Activated CD4-positive, alpha-beta T cell treated with anti-CD3 and anti-CD28 coated beads, Interleukin-2, Interleukin-6, amounts not matched to agents 100 ng/mL and 50 ng/mL, durations not matched to agents 16 hours and 8 hours (primary cell): ENCODE measurements around the gene KAT8.

Experiments used
- DNase-seq: peaks from one replicate; pipeline ENCODE4 v3.0.0-alpha.2; 2020

KAT8 gene

DNA sequence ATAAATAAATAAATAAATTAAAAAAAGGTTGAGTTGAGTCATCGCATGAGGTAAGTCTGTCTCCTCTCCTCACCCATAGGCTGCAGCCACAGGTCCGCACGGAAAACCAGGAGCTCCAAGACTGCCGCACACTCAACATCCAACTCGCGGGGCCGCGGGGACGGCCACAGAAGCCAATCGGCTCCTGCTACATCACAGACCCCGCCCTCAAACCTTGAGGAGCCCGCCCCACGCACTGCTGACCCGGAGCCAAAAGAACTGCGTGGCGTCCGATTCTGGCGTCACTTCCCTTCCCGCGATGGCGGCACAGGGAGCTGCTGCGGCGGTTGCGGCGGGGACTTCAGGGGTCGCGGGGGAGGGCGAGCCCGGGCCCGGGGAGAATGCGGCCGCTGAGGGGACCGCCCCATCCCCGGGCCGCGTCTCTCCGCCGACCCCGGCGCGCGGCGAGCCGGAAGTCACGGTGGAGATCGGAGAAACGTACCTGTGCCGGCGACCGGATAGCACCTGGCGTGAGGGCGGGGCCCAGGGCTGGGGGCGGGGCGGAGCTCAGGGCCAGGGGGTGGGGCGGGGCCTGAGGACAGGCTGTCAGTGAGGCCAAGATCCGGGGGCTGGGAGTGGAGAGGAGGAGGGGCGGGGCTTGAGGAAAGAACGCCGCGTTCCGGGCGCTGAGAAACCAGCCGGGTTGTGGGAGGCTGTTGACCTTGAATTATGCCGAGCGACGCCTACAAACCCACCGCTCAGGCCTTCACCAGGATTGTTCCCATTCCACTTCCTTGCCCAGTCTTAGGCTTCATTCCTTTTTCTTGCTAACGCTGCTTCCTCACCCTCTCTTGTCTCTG is at the start of gene KAT8:
Gene KAT8 (plus strand): TSS at position 281 of the 839 bp plus-strand sequence. CDS start 18 bp downstream, at position 299.
- peak; percentile 99 for DNase-seq

DNA sequence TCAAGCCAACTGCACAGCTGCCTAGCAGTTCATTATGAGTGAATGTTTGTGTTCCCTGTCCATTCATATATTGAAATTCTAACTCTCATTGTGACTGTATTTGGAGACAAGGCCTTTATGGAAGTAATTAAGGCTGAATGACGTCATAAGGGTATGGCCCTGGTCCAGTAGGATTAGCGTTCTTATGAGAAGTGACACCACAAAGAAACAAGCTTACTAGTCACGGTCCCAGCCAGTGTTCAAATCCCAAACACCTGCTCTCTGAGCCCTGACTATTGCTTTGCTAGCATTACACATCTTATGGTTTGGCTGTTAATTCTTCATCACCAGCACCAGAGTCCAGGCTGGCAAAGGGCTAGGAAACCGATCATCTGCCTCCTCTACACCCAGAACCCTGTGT is 45.6 kb upstream of the KAT8 start:
- peak; percentile 24 for DNase-seq

DNA sequence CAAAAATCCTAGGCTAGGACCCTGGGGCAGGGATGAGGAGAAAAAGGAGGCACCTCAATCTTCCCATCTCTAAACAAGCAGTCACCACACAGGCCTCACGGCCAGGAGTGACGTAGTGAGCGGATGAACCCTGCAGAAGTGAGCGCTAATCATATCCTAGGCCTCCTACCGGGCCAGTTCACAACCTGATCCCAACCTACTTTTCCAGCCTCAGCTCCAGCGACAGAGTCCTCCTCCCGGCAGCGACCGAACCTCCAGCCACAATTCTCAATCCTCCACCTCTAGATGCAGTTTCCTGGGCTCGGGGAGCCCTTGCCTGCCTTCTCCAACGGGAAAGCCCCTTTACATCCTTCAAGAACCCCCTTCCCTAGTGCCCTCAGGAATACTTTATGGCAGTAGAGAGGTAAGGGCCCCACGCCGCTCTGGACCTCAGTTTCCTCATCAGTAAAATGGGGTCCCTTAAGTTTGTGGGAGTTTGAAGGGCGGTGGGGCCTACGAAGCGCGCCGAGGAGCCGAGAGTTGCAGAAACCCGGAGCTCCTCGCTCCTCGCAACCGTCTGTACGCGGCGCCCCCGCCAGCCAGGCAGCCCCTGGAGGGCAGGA is 44.8 kb upstream of the KAT8 start:
- DNase-seq, result peak; percentile 64

DNA sequence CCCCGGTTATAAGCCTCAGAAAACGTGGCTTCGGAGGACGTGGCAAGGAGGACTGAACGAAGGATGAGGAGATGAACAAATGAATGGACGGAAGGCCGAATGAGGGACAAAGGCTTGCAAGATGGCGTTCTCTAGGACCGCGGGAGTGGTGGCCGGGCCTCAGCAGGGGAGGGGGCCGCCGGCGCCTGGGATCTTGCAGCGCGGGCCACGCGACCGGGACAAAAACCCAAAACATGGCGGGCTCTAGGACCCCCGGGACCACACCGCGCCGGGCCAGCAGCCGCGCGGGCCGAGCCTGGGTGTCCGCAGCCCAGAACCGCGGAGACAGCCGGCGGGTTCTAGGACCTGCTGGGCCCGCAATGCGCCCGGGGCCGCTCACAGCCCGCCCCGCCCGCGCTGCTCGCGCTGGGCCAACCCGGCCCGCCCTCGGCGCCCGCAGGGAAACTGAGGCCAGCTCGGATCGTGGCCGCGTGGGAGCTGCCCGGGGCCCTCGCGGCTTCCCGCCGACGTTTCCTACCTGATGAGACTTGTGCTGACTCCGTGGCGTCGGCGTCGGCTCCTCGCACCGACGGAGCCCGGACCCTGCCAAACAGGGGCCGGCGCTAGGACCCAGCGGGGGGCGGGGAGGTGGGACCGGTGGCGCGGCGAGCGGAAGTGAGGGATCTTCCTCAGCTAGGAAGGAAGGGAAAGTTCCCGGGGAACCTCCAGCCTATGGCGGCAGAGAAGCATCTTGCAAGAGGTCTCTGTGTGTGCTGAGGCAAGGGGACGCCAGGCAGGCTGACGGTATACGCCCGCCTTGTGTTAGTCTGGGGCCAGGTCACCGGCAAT is 44.1 kb upstream of the KAT8 start:
- peak; percentile 91 for DNase-seq

DNA sequence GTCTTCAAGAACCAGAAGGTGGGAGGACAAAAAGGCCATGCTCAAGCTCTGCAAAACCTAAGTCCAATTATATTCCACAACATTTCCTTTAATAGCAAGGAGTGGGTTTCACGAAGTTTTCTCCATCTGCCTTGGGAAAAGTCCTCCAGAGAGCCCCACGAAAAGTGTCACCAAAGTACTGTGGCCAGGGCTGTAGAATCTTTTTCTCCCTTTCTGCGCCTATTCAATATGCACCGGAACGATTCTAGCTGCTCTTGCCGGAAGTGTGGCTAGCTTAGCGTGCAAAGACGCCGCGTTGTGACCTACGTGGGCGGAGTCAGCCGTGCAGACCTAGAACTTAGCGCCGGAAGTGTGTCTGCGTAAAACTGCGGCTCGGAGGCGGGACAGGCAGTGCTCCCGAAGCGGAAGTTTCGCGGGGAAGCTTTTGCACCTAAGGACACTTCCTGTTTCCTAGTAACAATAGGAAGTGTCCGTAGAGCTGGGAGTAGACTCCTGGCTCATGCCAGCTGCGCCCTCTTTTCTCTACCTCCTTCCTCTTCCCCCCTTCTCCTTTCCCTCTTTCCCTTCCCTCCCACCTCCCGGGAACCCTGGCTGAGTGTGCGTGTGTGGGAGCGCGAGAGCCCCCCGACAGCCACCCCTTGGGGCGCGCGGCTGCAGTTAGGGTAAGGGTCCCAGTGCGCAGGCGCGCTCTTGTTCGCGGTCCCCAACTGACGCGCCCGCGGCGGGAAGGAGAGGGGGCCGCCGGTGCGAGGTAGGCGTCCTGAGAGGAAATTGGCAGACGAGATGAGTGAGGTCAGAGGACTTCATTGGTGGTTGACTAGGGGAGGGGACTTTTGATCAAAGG is 43.3 kb upstream of the KAT8 start, which contains the start of the genes ZNF646 and ZNF668:
Gene ZNF646 (plus strand): TSS at position 453 of the 844 bp plus-strand sequence. CDS start 1,903 bp downstream, outside the sequence.
Gene ZNF668 (minus strand): TSS at position 271 of the 844 bp plus-strand sequence. CDS start 9,781 bp downstream, outside the sequence.
- DNase-seq, result peak; percentile 99

DNA sequence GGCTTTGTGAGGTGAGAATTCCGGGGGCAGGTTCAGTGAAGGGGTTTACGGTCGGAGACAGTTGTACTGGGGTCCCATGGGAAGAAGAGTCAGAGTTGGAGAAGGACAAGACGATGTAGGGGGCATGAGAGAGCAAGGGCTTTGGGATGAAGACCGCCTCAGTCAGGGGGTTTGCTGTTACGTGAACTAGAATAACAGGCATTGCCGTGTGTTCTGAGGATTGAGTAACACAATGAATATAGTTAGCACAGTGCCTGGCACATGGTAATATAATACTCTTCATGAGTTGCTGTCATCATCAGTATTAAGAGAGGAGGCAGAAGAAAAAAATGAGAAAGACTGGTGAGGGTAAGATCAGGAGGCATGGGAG is 42.7 kb upstream of the KAT8 start:
- no peak for DNase-seq

DNA sequence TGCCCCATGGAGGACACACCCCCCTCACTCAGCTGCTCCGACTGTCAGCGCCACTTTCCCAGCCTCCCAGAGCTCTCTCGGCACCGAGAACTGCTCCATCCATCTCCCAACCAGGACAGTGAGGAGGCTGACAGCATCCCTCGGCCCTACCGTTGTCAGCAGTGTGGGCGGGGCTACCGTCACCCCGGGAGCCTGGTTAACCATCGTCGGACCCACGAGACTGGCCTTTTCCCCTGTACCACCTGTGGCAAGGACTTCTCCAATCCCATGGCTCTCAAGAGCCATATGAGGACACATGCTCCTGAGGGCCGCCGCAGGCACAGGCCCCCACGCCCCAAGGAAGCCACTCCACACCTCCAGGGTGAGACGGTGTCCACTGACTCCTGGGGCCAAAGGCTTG is 41.1 kb upstream of the KAT8 start:
- no peak for DNase-seq

DNA sequence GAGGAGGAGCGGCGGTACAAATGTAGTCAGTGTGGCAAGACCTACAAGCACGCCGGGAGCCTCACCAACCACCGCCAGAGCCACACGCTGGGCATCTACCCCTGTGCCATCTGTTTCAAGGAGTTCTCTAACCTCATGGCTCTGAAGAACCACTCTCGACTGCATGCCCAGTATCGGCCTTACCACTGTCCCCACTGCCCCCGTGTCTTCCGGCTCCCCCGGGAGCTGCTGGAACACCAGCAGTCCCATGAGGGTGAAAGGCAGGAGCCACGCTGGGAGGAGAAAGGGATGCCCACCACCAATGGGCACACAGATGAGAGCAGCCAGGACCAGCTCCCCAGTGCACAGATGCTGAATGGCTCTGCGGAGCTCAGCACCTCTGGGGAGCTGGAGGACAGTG is 40.4 kb upstream of the KAT8 start:
- DNase-seq, result no peak

DNA sequence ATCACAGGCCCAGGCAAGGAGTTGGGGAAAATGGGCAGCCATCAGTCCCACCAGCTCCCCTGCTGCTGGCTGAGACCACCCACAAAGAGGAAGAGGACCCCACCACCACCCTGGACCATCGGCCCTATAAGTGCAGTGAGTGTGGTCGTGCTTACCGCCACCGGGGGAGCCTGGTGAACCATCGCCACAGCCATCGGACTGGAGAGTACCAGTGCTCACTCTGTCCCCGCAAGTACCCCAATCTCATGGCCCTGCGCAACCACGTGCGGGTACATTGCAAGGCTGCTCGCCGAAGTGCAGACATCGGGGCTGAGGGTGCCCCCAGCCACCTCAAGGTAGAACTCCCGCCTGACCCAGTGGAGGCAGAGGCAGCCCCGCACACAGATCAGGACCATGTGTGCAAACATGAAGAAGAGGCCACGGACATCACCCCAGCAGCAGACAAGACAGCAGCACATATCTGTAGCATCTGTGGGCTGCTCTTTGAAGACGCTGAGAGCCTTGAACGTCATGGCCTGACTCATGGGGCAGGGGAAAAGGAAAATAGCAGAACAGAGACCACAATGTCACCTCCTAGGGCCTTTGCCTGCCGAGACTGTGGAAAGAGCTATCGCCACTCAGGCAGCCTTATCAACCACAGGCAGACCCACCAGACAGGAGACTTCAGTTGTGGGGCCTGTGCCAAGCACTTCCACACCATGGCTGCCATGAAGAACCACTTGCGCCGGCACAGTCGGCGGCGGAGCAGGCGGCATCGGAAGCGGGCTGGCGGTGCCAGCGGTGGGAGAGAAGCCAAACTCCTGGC is 39.7 kb upstream of the KAT8 start:
- no peak for DNase-seq

DNA sequence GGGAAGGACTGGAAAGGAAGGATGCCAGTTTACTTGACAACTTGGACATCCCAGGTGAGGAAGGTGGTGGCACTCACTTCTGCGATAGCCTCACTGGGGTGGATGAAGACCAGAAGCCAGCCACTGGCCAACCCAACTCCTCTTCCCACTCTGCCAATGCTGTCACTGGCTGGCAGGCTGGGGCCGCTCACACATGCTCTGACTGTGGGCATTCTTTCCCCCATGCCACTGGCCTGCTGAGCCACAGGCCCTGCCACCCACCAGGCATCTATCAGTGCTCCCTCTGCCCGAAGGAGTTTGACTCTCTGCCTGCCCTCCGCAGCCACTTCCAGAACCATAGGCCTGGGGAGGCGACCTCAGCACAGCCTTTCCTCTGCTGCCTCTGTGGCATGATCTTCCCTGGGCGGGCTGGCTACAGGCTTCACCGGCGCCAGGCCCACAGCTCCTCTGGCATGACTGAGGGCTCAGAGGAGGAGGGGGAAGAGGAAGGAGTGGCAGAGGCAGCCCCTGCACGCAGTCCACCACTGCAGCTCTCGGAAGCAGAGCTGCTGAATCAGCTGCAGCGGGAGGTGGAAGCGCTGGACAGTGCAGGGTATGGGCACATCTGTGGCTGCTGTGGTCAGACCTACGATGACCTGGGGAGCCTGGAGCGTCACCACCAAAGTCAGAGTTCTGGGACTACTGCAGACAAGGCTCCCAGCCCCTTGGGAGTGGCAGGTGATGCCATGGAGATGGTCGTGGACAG is 38.7 kb upstream of the KAT8 start:
- no peak for DNase-seq

DNA sequence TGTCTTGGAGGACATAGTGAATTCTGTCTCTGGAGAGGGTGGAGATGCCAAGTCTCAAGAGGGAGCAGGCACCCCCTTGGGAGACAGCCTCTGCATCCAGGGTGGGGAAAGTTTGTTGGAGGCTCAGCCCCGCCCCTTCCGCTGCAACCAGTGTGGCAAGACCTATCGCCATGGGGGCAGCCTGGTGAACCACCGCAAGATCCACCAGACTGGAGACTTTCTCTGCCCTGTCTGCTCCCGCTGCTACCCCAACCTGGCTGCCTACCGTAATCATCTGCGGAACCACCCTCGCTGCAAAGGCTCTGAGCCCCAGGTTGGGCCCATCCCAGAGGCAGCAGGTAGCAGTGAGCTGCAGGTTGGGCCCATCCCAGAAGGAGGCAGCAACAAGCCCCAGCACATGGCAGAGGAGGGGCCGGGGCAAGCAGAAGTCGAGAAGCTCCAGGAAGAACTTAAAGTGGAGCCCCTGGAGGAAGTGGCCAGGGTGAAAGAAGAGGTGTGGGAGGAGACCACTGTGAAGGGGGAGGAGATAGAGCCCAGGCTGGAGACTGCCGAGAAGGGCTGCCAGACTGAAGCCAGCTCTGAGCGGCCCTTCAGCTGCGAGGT is 38.0 kb upstream of the KAT8 start:
- DNase-seq, result no peak

DNA sequence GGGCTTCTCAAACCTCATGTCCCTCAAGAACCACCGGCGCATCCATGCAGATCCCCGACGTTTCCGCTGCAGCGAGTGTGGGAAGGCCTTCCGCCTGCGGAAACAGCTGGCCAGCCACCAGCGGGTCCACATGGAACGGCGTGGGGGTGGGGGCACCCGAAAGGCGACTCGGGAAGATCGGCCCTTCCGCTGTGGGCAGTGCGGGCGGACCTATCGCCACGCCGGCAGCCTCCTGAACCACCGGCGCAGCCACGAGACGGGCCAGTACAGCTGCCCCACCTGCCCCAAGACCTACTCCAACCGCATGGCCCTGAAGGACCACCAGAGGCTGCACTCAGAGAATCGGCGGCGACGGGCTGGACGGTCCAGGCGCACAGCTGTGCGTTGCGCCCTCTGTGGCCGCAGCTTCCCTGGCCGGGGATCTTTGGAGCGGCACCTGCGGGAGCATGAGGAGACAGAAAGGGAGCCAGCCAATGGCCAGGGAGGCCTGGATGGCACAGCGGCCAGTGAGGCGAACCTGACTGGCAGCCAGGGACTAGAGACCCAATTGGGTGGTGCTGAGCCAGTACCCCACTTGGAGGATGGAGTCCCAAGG is 37.3 kb upstream of the KAT8 start:
- no peak for DNase-seq

DNA sequence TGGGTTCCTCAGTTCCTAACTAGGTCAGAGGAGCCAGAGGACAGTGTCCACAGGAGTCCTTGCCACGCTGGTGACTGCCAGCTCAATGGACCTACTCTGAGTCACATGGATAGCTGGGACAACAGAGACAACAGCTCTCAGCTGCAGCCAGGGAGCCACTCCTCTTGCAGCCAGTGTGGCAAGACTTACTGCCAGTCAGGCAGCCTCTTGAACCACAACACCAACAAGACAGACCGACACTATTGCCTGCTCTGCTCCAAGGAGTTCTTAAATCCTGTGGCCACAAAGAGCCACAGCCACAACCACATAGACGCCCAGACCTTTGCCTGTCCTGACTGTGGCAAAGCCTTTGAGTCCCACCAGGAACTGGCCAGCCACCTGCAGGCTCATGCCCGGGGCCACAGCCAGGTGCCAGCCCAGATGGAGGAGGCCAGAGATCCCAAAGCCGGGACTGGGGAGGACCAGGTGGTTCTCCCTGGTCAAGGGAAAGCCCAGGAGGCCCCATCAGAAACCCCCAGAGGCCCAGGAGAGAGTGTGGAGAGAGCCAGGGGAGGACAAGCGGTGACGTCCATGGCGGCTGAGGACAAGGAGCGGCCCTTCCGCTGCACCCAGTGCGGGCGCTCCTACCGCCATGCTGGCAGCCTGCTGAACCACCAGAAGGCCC is 36.6 kb upstream of the KAT8 start:
- DNase-seq, result no peak

DNA sequence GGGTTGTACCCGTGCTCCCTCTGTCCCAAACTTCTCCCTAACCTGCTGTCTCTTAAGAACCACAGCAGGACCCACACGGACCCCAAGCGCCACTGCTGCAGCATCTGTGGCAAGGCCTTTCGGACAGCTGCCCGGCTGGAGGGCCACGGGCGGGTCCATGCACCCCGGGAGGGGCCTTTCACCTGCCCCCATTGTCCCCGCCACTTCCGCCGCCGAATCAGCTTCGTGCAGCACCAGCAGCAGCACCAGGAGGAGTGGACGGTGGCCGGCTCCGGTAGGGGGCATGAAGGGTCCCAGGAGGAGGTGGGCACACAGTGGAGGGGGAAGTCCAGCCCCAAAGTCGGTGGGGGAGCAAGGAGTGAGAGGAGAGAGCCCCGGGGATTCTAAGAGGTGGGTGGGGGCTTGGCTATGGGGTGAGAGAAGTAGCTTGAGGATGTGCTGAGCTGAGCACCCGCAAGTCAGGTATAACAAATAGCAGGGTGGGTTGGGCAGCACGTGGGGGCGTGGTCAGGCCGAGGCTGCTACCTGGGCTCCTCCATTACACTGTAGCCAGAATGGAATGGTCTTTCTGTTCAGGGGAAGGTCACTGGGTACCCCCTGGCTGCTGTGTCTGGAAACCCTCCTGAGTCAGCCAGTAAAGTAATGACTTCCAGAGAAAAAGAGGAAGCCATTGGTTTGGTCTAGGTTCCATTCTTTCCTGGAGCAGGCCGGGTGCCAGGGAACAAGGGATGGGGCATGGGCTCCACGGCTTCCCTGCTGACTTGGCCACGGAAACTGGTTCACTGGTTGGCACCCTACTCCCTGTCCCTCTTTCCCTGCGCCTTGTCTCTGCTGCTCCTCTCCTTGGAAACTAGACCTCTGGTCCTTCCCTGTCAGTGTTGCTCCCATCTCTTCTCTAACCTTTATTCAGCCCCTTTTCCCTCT is 35.8 kb upstream of the KAT8 start:
- no peak for DNase-seq

DNA sequence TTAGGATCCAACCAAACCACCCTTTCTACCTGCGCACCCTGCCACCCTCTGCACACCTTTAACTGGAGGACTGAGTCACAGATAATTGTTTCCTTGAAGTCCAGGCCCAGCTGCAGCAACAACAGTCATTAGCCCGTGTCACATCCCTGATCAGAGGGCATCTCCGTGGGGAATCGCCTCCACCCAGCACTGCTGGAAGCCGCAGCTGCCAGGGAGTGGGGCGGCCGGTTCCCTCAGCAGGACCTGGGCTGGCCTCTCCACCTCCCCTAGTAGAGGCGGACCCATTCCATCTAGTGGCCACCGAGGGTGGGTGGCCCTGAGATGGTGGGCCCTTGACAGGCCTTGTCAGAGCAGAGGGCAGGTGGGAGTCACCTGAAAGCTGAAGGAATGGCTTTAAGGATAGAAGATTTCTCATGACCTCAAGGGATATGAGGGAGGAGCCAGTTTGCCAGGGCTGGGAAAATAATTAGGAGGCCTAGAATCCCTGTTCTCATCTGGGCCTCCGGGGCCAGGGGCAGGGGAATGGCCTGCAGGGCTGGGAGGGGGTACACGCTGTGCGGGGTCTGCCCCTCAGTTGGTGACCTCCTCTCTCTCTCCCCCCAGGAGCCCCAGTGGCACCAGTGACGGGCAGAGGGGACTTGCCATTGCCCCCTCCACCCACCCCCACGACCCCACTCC is 35.0 kb upstream of the KAT8 start:
- no peak for DNase-seq

DNA sequence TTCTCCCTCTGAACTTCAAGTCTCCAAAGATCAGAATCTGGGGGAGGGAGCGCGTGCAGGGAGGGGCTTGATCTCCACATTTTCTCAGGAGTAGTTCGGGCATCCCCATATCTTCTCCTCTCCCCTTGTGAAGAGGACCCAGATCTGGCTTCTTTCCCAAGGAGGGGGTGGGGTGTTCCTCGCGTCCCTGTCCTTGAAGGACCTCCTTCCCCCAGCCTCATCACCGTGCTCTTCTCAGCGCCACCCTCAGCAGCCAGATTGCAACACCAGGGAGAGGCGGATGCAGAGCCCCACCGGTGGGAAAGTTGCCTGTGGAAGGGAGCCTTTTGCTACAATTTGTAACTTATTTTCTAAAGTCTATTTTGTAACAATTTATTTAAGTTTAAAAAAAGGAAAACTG is 34.4 kb upstream of the KAT8 start:
- no peak for DNase-seq

DNA sequence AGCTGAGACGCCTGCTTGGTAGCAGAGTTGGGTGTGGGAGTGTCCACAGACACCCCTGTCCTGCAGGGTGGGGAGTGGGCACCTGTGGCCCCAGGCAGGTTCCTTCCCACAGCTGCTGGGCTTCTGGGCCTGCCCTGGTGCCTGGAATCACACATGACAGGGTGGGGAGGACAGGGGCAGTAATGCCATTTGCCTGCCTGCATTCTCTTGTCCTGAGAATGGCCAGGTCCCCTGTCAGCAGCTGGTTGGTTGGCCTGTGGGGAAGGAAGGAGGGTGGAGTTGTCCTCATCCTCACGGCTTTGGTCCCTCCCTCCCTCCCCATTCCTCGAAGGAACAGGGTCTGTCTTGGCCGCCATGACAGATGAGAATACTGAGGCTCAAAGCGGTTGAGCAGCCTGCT is 33.9 kb upstream of the KAT8 start:
- no peak for DNase-seq

DNA sequence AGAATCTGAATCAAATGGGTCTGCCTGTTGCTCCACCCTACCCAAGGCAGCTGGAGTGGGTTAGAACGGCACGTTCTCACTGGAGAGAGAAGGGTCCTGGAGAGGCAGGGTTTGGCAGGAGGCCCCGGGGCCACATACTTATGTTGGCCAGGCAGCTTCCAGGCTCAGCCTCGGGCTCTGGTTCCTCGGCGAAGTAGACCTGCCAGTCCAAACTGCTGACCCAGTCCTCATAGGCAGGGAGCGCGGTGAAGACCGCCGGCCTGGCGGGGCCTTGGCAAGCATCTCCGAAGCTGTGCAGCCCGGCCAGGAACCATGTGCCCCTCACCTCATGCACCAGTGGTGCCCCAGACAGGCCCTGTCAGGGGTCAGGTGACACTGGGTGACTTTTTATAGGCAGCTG is 33.5 kb upstream of the KAT8 start:
- DNase-seq, result no peak
